ENCODE data around the gene TMEM92. TPM values are rescaled to one million over a fixed set of nuclear protein-coding genes. Genes with fewer than 3 reads are reported as not detected.

Gene TMEM92
- total and polyA plus RNA-seq, 2 donors from 2014 or later, result 2.4 TPM; not detected in 1

GRCh38 chr17:50258647-50259476 is 15.4 kb upstream of the TMEM92 start:
- Histone ChIP-seq H3K9ac (ENCODE audit: low read length in 3 of 3) (no peak overlapping the region), H3K4me3 (ENCODE audit: low read length in 3 of 3) (no peak overlapping the region), H3K36me3 (ENCODE audit: control insufficient read depth in 2 of 3, insufficient read depth in 3 of 3, low read length in 3 of 3) (no peaks in the 10 kb centered on the region), H3K9me3 (ENCODE audit: control insufficient read depth in 2 of 3, insufficient read depth in 1 of 3, low read length in 3 of 3) (no peaks in the 10 kb centered on the region), H3K27ac (ENCODE audit: low read depth in 2 of 2, low read length in 2 of 2) (no peak overlapping the region), H3K27me3 (ENCODE audit: control insufficient read depth, insufficient read depth, low read length) (no peaks in the 10 kb centered on the region), H3K4me1 (ENCODE audit: control insufficient read depth in 2 of 3, insufficient read depth in 2 of 3, low read depth in 1 of 3, low read length in 3 of 3) (no peaks in the 10 kb centered on the region)
- FAIRE-seq (no peak), DNase-seq (peak in 3 of 5 donors; percentile 11 to 88 (median 49))
- TF ChIP-seq, protein P1, sequence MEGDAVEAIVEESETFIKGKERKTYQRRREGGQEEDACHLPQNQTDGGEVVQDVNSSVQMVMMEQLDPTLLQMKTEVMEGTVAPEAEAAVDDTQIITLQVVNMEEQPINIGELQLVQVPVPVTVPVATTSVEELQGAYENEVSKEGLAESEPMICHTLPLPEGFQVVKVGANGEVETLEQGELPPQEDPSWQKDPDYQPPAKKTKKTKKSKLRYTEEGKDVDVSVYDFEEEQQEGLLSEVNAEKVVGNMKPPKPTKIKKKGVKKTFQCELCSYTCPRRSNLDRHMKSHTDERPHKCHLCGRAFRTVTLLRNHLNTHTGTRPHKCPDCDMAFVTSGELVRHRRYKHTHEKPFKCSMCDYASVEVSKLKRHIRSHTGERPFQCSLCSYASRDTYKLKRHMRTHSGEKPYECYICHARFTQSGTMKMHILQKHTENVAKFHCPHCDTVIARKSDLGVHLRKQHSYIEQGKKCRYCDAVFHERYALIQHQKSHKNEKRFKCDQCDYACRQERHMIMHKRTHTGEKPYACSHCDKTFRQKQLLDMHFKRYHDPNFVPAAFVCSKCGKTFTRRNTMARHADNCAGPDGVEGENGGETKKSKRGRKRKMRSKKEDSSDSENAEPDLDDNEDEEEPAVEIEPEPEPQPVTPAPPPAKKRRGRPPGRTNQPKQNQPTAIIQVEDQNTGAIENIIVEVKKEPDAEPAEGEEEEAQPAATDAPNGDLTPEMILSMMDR (IDR thresholded peaks at IDR 0.05; ENCODE audit: borderline replicate concordance, extremely low read depth, insufficient read depth), result no peak
- intact Hi-C loops (cut with DNase I), result no loop called here

- intact Hi-C loops (cut with DNase I), result no loop called here
- H3K4me3 ChIP-seq (ENCODE audit: low read length in 3 of 3), result no peak overlapping the region
- FAIRE-seq (no peak), DNase-seq (peak in 3 of 5 donors; percentile 11 to 70 (median 66))
- no peaks in the 10 kb centered on the region for H3K9me3 ChIP-seq (ENCODE audit: control insufficient read depth in 2 of 3, insufficient read depth in 1 of 3, low read length in 3 of 3)
- TF ChIP-seq, protein P1 (IDR thresholded peaks at IDR 0.05; ENCODE audit: borderline replicate concordance, extremely low read depth, insufficient read depth), result no peak
- H3K9ac ChIP-seq (ENCODE audit: low read length in 3 of 3), result no peak overlapping the region
- no peaks in the 10 kb centered on the region for H3K36me3 ChIP-seq (ENCODE audit: control insufficient read depth in 2 of 3, insufficient read depth in 3 of 3, low read length in 3 of 3)
- no peak overlapping the region for H3K27ac ChIP-seq (ENCODE audit: low read depth in 2 of 2, low read length in 2 of 2)
- no peaks in the 10 kb centered on the region for H3K4me1 ChIP-seq (ENCODE audit: control insufficient read depth in 2 of 3, insufficient read depth in 2 of 3, low read depth in 1 of 3, low read length in 3 of 3)
- H3K27me3 ChIP-seq (ENCODE audit: control insufficient read depth, insufficient read depth, low read length), result no peaks in the 10 kb centered on the region
These were observed 14.6 kb upstream of the TMEM92 start for GRCh38 chr17:50259477-50260324.

DNA sequence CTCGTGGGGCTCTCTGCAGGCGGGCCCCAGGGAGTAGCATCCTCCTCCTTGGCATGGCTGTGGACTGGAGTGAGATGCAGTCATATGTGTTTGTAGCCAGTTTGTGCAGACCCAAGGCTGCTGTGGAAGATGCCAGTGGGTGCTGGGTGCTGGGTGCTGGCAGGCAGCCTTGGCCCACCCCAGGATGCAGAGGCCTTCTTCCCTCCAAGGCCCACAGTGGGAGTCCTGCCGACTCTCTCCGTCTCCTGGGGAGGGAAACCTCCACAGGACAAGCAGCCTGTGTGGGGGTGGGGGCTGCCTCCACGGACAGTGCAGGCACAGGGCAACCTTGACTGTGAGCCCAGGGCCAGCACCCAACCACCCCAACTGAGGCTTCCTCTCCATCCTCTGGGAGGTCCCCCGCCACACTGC is 13.8 kb upstream of the TMEM92 start:
- Histone ChIP-seq H3K36me3 (ENCODE audit: control insufficient read depth in 2 of 3, insufficient read depth in 3 of 3, low read length in 3 of 3) (no peaks in the 10 kb centered on the region), H3K9me3 (ENCODE audit: control insufficient read depth in 2 of 3, insufficient read depth in 1 of 3, low read length in 3 of 3) (no peaks in the 10 kb centered on the region), H3K27ac (ENCODE audit: low read depth in 2 of 2, low read length in 2 of 2) (no peak overlapping the region), H3K27me3 (ENCODE audit: control insufficient read depth, insufficient read depth, low read length) (no peaks in the 10 kb centered on the region), H3K4me1 (ENCODE audit: control insufficient read depth in 2 of 3, insufficient read depth in 2 of 3, low read depth in 1 of 3, low read length in 3 of 3) (no peaks in the 10 kb centered on the region), H3K4me3 (ENCODE audit: low read length in 3 of 3) (no peak overlapping the region), H3K9ac (ENCODE audit: low read length in 3 of 3) (no peak overlapping the region)
- DNase-seq, result peak in 1 of 5 donors; percentile 65
- TF ChIP-seq, protein P1 (IDR thresholded peaks at IDR 0.05; ENCODE audit: borderline replicate concordance, extremely low read depth, insufficient read depth), result no peak
- FAIRE-seq, result no peak
- intact Hi-C loops (cut with DNase I), result no loop called here

Data from kidney (tissue), 14 donors.